IMR-90 (cell line): ENCODE data around the gene ESPL1. TPM values are rescaled to one million over a fixed set of nuclear protein-coding genes. Genes with fewer than 3 reads are reported as not detected.
"Not testable (repeated sequence)": the region's sequence is repeated elsewhere in the genome, so short reads cannot be mapped to it uniquely, and the experiment has no call there.

Experiments
- ATAC-seq: fragments of 200-7000 bp; cut with Tn5 transposase; 2 replicates; pipeline ENCODE4 v1.9.1; 2020; ENCODE audit warnings: low read depth, mild to moderate bottlenecking, moderate library complexity
- BruUV-seq: library from RNA; stranded (reverse); fragments of 400-500 nt; replicated peaks from 2 replicates; lab custom pipeline; 2021; lab: Mats Ljungman, UMichigan
- CTCF ChIA-PET: fragments of 300-600 bp; formaldehyde crosslinking; extraction: SDS; loops from one replicate; lab custom pipeline; 2021; ENCODE audit warnings: antibody characterized with exemption; lab: Yijun Ruan, JAX
- POLR2A ChIA-PET: fragments of 300-600 bp; sonication (Branson Sonifier 250); formaldehyde crosslinking; loops from one replicate; lab custom pipeline; 2022; ENCODE audit warnings: antibody characterized with exemption; ENCODE audit not compliant: unreplicated experiment; lab: Charles Lee
- DNase-seq: peaks from one replicate; pipeline ENCODE4 v3.0.0; 2013
- H2AFZ ChIP-seq: replicated peaks from 2 replicates; pipeline ENCODE3; 2013; ENCODE audit warnings: low read length, mild to moderate bottlenecking; ENCODE audit not compliant: poor library complexity
- H2AK5ac ChIP-seq: 2 replicates; pipeline ENCODE4 v1.6.1; 2013; ENCODE audit warnings: low read depth, low read length, inconsistent platforms
- H2AK9ac ChIP-seq: replicated peaks from 2 replicates; pipeline ENCODE3; 2013; ENCODE audit warnings: mild to moderate bottlenecking, low read depth, low read length, moderate library complexity; ENCODE audit not compliant: poor library complexity
- H2BK120ac ChIP-seq: 2 replicates; pipeline ENCODE4 v1.6.1; 2013; ENCODE audit warnings: low read depth, low read length, inconsistent platforms
- H2BK15ac ChIP-seq: 3 replicates; pipeline ENCODE4 v1.6.1; 2013; ENCODE audit warnings: low read depth, low read length, inconsistent platforms
- H2BK20ac ChIP-seq: 2 replicates; pipeline ENCODE4 v1.6.1; 2013; ENCODE audit warnings: low read depth, mild to moderate bottlenecking, inconsistent platforms, low read length, moderate library complexity
- H2BK5ac ChIP-seq: 2 replicates; pipeline ENCODE4 v1.6.1; 2013; ENCODE audit warnings: mild to moderate bottlenecking, low read depth, low read length, inconsistent platforms; ENCODE audit not compliant: poor library complexity, severe bottlenecking
- H3K14ac ChIP-seq: replicated peaks from 2 replicates; pipeline ENCODE4 v1.6.1; 2013; ENCODE audit warnings: low read depth, low read length, inconsistent platforms
- H3K18ac ChIP-seq: 2 replicates; pipeline ENCODE4 v1.6.1; 2013; ENCODE audit warnings: low read depth, low read length, control low read depth
- H3K23ac ChIP-seq: 2 replicates; pipeline ENCODE4 v1.6.1; 2013; ENCODE audit warnings: low read depth, low read length, inconsistent platforms
- H3K27ac ChIP-seq: 2 replicates; pipeline ENCODE4 v1.5.1; 2013; ENCODE audit warnings: mild to moderate bottlenecking, control low read depth, low read length; ENCODE audit not compliant: insufficient read depth
- H3K27me3 ChIP-seq: 2 replicates; pipeline ENCODE4 v1.6.1; 2013; ENCODE audit warnings: low read length; ENCODE audit not compliant: control insufficient read depth, insufficient read depth
- H3K36me3 ChIP-seq: 2 replicates; pipeline ENCODE4 v1.6.1; 2013; ENCODE audit warnings: low read length, mixed read lengths; ENCODE audit not compliant: control insufficient read depth, insufficient read depth
- H3K4ac ChIP-seq: 2 replicates; pipeline ENCODE4 v1.6.1; 2013; ENCODE audit warnings: low read depth, low read length, inconsistent platforms
- H3K4me1 ChIP-seq: 2 replicates; pipeline ENCODE4 v1.6.1; 2013; ENCODE audit warnings: low read length, mixed read lengths; ENCODE audit not compliant: control insufficient read depth, insufficient read depth
- H3K4me2 ChIP-seq: 2 replicates; pipeline ENCODE4 v1.6.1; 2013; ENCODE audit warnings: low read depth, mild to moderate bottlenecking, control low read depth, low read length, moderate library complexity
- H3K4me3 ChIP-seq: 2 replicates; pipeline ENCODE4 v1.5.1; 2013; ENCODE audit warnings: low read depth, mild to moderate bottlenecking, control low read depth, low read length, moderate library complexity; ENCODE audit not compliant: insufficient read depth
- H3K56ac ChIP-seq: 2 replicates; pipeline ENCODE4 v1.6.1; 2013; ENCODE audit warnings: low read length, inconsistent platforms; ENCODE audit not compliant: insufficient read depth; ENCODE audit errors: extremely low read depth
- H3K79me1 ChIP-seq, 2 experiments: 2 replicates each; pipeline ENCODE4 v1.6.1; 2013; ENCODE audit warnings: low read length in 2 of 2, inconsistent platforms in 1 of 2, low read depth in 1 of 2
- H3K9ac ChIP-seq: 2 replicates; pipeline ENCODE4 v1.6.1; 2013; ENCODE audit warnings: low read depth, low read length, control low read depth
- H3K9me1 ChIP-seq: 2 replicates; pipeline ENCODE4 v1.6.1; 2013; ENCODE audit warnings: low read length, inconsistent platforms; ENCODE audit not compliant: insufficient read depth
- H3K9me3 ChIP-seq: 2 replicates; pipeline ENCODE4 v1.6.1; 2013; ENCODE audit warnings: low read length; ENCODE audit not compliant: control insufficient read depth, insufficient read depth
- H4K20me1 ChIP-seq: 2 replicates; pipeline ENCODE4 v1.6.1; 2013; ENCODE audit warnings: low read length, inconsistent platforms; ENCODE audit not compliant: insufficient read depth
- H4K5ac ChIP-seq: 2 replicates; pipeline ENCODE4 v1.6.1; 2013; ENCODE audit warnings: mild to moderate bottlenecking, low read depth, low read length, control low read depth
- H4K8ac ChIP-seq, 2 experiments: 2 replicates each; pipeline ENCODE4 v1.6.1; 2013; ENCODE audit warnings: low read depth in 2 of 2, low read length in 2 of 2, control low read depth in 1 of 2, inconsistent platforms in 1 of 2
- H4K91ac ChIP-seq: 2 replicates; pipeline ENCODE4 v1.6.1; 2013; ENCODE audit warnings: low read depth, low read length, inconsistent platforms; ENCODE audit not compliant: insufficient read depth
- dilution Hi-C: fragments of 300-500 bp; cut with HindIII; formaldehyde crosslinking; loops from one replicate; pipeline ENCODE4 v1.14.3; 2018; ENCODE audit warnings: low sequenced_read_pairs; ENCODE audit not compliant: unreplicated experiment
- in situ Hi-C: fragments of 300-500 bp; cut with MboI; formaldehyde crosslinking; loops from 3 replicates; pipeline ENCODE4 v1.14.3; 2019; ENCODE audit warnings: low sequenced_read_pairs, inconsistent platforms, mixed read lengths
- intact Hi-C: fragments of 100-400 bp; cut with micrococcal nuclease; formaldehyde crosslinking; loops from 2 replicates; pipeline ENCODE4 v1.10.0; 2022
- polyA plus RNA-seq, 3 experiments: library from polyadenylated mRNA; depleted of rRNA; stranded (reverse); fragments of >200 nt; gene quantifications; 2 replicates each; pipeline ENCODE4 v1.2.3, GENCODE V29; 2012; ENCODE audit warnings: low replicate concordance in 1 of 3
- total RNA-seq: library from RNA; depleted of rRNA; stranded (reverse); fragments of >200 nt; gene quantifications from 2 replicates; pipeline ENCODE4 v1.2.3, GENCODE V29; 2012

The ESPL1 gene
- total and polyA plus RNA-seq, 2 of the 4 experiments (the other 2 are of a cell fraction): 6.5 to 9.2 TPM

DNA sequence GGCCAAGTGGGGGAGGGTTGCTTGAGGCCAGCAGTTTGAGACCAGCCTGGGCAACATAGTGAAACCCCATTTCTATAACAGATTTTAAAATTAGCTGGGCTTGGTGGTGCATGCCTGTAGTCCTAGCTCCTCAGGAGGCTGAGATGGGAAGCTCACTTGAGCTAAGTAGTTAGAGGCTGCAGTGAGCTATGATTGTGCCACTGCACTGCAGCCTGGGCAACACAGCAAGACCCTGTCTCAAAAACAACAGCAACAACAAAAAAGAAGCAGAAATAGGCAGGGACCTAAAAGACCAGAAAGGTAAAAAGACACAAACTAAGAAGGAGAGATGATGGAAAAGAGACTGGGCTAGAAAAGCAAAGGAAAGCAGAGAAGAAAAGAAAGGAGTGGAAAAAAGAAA lies 64.2 kb downstream of the ESPL1 start:
- H2BK5ac ChIP-seq, in situ Hi-C loops, H3K9ac ChIP-seq, H2BK15ac ChIP-seq, H2AFZ ChIP-seq, intact Hi-C loops, H3K23ac ChIP-seq, H4K8ac ChIP-seq, H4K20me1 ChIP-seq, H2AK5ac ChIP-seq, H3K4ac ChIP-seq, H4K5ac ChIP-seq, dilution Hi-C loops, DNase-seq, H3K9me3 ChIP-seq, H3K14ac ChIP-seq, BruUV-seq, H3K4me3 ChIP-seq, H2BK120ac ChIP-seq, H2BK20ac ChIP-seq, H4K91ac ChIP-seq, H3K18ac ChIP-seq, H3K27ac ChIP-seq, H3K4me1 ChIP-seq, H3K9me1 ChIP-seq, H3K79me1 ChIP-seq, H3K4me2 ChIP-seq, ATAC-seq, POLR2A ChIA-PET, H2AK9ac ChIP-seq, H3K36me3 ChIP-seq, H3K56ac ChIP-seq: not testable (repeated sequence)
- CTCF ChIA-PET: interaction anchor here (1.5 kb wide), 1 partner anchor 13 kb away, joined by 4 read pairs; no protein-coding TSS in a partner anchor
- H3K27me3 ChIP-seq: peaks cover 70% of the 10 kb centered on the region
